ENCODE measurements around the gene CDYL.

The CDYL gene

GRCh38 chr6:4920914-4921410, 144.8 kb downstream of the CDYL start:
- DNase-seq (ENCODE audit: low read depth) = no peak
- no peak for TF ChIP-seq CTCF (conservative IDR thresholded peaks at IDR 0.05; ENCODE audit: low read depth, low read length)

GRCh38 chr6:4922488-4923037, 146.4 kb downstream of the CDYL start:
- no peak for TF ChIP-seq CTCF (conservative IDR thresholded peaks at IDR 0.05; ENCODE audit: low read depth, low read length)
- DNase-seq (ENCODE audit: low read depth) = no peak
- no peak overlapping the region for H3K4me3 ChIP-seq (ENCODE audit: low read length)

More at GRCh38 chr6:4920914-4921410, 144.8 kb downstream of the CDYL start:
- H3K4me3 ChIP-seq (ENCODE audit: low read length) = no peak overlapping the region

- no peak overlapping the region for H3K4me3 ChIP-seq (ENCODE audit: low read length)
- no peak for TF ChIP-seq CTCF (conservative IDR thresholded peaks at IDR 0.05; ENCODE audit: low read depth, low read length)
- no peak for DNase-seq (ENCODE audit: low read depth)
These were observed 146.9 kb downstream of the CDYL start for GRCh38 chr6:4923081-4923480.

- H3K4me3 ChIP-seq (ENCODE audit: low read length) = no peak overlapping the region
- no peak for DNase-seq (ENCODE audit: low read depth)
- TF ChIP-seq CTCF (conservative IDR thresholded peaks at IDR 0.05; ENCODE audit: low read depth, low read length) = no peak
These were observed 148.6 kb downstream of the CDYL start for GRCh38 chr6:4924661-4925271.

GRCh38 chr6:4925580-4925979, 149.4 kb downstream of the CDYL start:
- DNase-seq (ENCODE audit: low read depth) = no peak
- no peak for TF ChIP-seq CTCF (conservative IDR thresholded peaks at IDR 0.05; ENCODE audit: low read depth, low read length)

GRCh38 chr6:4928426-4928825, 152.2 kb downstream of the CDYL start:
- H3K4me3 ChIP-seq (ENCODE audit: low read length) = no peak overlapping the region
- DNase-seq (ENCODE audit: low read depth) = no peak
- TF ChIP-seq CTCF (conservative IDR thresholded peaks at IDR 0.05; ENCODE audit: low read depth, low read length) = no peak

More at GRCh38 chr6:4925580-4925979, 149.4 kb downstream of the CDYL start:
- no peak overlapping the region for H3K4me3 ChIP-seq (ENCODE audit: low read length)

Data from retinal pigment epithelial cell (primary cell).